ENCODE data around the gene SLC25A45. TPM values are rescaled to one million over a fixed set of nuclear protein-coding genes. Genes with fewer than 3 reads are reported as not detected.
A peak's percentile ranks its signal among the peaks of the same experiment; 100 is the strongest.
"Not testable (repeated sequence)": the region's sequence is repeated elsewhere in the genome, so short reads cannot be mapped to it uniquely, and the experiment has no call there.

SLC25A45 gene
- total RNA-seq, 2 experiments from 2014 or later = 40.0 to 40.8 TPM

DNA sequence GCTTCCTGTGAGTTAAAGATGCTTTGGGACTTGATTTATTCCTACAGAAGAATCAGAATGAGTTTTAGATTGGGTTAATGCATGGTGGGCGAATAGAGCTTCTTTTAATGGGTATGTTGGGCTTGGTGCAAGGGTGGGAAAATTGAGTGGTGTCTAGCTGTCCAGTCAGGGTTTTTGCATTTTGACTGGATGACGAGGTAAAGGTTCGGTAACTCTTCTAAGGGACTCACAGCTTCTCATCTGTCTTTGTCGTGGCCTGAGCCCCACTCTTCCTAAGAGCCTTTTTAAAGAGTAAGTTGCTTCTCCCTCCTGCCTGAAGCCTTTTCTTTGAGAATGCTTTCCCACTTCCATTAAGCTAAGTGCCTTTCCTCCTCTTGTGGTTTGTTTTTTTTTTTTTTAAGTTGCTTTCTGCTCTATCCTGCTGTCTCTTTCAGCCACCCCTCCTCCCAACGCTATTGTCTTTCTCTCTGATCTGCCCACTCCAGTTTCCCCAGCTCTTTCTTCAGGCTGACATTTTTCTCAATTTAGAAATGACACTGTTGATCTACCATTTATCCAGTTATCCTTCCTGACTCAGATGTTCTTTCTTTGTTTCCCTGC is 47.6 kb downstream of the SLC25A45 start:
- TF ChIP-seq CTCF (IDR thresholded peaks at IDR 0.05) = no peak
- Mint-ChIP-seq H3K4me3 (peak overlapping the region; percentile 92), H3K4me1 (ENCODE audit: low read depth) (peaks cover 44% of the 10 kb centered on the region), H3K36me3 (ENCODE audit: low read depth) (peaks cover 38% of the 10 kb centered on the region), H3K9me3 (no peaks in the 10 kb centered on the region), H3K27ac (peak overlapping the region; percentile 92), H3K27me3 (no peaks in the 10 kb centered on the region)
- ATAC-seq (ENCODE audit: poor library complexity) = no peak
- ChIA-PET POLR2A (interaction anchor here (0.9 to 3.5 kb wide), 7 partner anchors 14 to 1509 kb away, joined by 3 to 42 read pairs (median 5); partner anchors contain the start of genes CFL1, MALAT1 and RCE1), CTCF (interaction anchor here (0.9 to 6.9 kb wide), 5 partner anchors 8 to 109 kb away, joined by 3 to 55 read pairs (median 4); partner anchors contain the start of gene CDC42EP2)
- Histone ChIP-seq H3K27me3 (ENCODE audit: control insufficient read depth in 1 of 2, insufficient read depth in 2 of 2, low read length in 2 of 2) (no peaks in the 10 kb centered on the region), H3K36me3 (ENCODE audit: insufficient read depth, low read length) (peaks cover 9% of the 10 kb centered on the region), H3K4me1 (ENCODE audit: insufficient read depth, low read length) (peaks cover 26% of the 10 kb centered on the region), H3K4me3 (ENCODE audit: low read length) (peak overlapping the region; percentile 99), H3K9me3 (ENCODE audit: control insufficient read depth in 1 of 2, insufficient read depth in 1 of 2, low read length in 2 of 2) (no peaks in the 10 kb centered on the region), H3K27ac (ENCODE audit: low read depth in 1 of 2, low read length in 2 of 2) (no peak overlapping the region)
- intact Hi-C loops (cut with DNase I, micrococcal nuclease) = loop anchor here (5.0 kb wide), 2 partner anchors 72 to 107 kb away; partner anchors contain the start of gene POLA2 (in 2 of the 2)
- no peak for DNase-seq

DNA sequence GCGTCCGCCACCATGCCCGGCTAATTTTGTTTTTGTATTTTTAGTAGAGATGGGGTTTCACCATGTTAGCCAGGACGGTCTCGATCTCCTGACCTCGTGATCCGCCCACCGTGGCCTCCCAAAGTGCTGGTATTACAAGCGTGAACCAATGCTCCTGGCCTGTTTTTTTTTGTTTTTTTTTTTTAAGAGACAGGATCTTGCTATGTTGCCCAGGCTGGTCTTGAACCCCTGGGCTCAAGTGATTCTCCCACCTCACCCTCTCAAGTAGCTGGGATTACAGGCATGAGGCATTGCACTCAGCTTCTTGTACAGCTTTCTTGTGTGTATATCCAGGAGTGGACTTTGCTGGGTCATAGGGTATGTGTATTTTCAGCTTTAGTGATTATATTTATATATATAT is 49.9 kb downstream of the SLC25A45 start:
- not testable (repeated sequence) for H3K27ac Mint-ChIP-seq; H3K36me3 ChIP-seq (ENCODE audit: insufficient read depth, low read length); H3K9me3 ChIP-seq (ENCODE audit: control insufficient read depth in 1 of 2, insufficient read depth in 1 of 2, low read length in 2 of 2); H3K27ac ChIP-seq (ENCODE audit: low read depth in 1 of 2, low read length in 2 of 2); DNase-seq; H3K27me3 ChIP-seq (ENCODE audit: control insufficient read depth in 1 of 2, insufficient read depth in 2 of 2, low read length in 2 of 2); H3K9me3 Mint-ChIP-seq; ATAC-seq (ENCODE audit: poor library complexity); H3K4me3 ChIP-seq (ENCODE audit: low read length); H3K27me3 Mint-ChIP-seq
- Mint-ChIP-seq H3K36me3 (ENCODE audit: low read depth) (peaks cover 19% of the 10 kb centered on the region), H3K4me3 (peak overlapping the region; percentile 60), H3K4me1 (ENCODE audit: low read depth) (peaks cover 30% of the 10 kb centered on the region)
- CTCF ChIA-PET = interaction anchor here (0.5 to 6.9 kb wide), 5 partner anchors 18 to 577 kb away, joined by 3 to 55 read pairs (median 4); partner anchors contain the start of gene CDC42EP2
- intact Hi-C loops (cut with DNase I, micrococcal nuclease) = loop anchor here (2.0 to 5.0 kb wide), 3 partner anchors 18 to 105 kb away; partner anchors contain the start of genes POLA2 (in 2 of the 2) and CDC42EP2 (in 1 of the 2)
- POLR2A ChIA-PET = interaction anchor here (0.6 to 3.5 kb wide), 10 partner anchors 11 to 192 kb away, joined by 3 to 42 read pairs (median 5); partner anchors contain the start of genes CDC42EP2, MALAT1, POLA2 and SCYL1
- peaks cover 20% of the 10 kb centered on the region for H3K4me1 ChIP-seq (ENCODE audit: insufficient read depth, low read length)

DNA sequence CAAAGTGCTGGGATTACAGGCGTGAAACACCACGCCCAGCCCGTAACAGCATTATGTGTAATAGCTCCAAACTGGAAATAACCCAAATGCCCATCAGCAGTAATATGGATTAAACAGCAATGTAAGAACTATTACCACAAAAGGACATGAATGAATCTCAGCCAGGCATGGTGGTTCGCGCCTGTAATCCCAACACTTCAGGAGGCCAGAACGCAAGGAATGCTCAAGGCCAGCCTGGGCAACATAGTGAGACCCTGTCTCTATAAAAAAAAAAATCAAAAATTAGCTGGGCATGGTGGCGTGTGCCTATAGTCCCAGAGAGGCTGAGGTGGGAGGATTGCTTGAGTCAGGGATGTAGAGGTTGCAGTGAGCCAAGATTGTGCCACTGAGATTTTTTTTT is 51.9 kb downstream of the SLC25A45 start:
- no peaks in the 10 kb centered on the region for H3K9me3 ChIP-seq (ENCODE audit: control insufficient read depth in 1 of 2, insufficient read depth in 1 of 2, low read length in 2 of 2)
- no peak overlapping the region for H3K4me3 ChIP-seq (ENCODE audit: low read length)
- TF ChIP-seq CTCF (IDR thresholded peaks at IDR 0.05) = no peak
- Mint-ChIP-seq H3K36me3 (ENCODE audit: low read depth) (peaks cover 17% of the 10 kb centered on the region), H3K4me1 (ENCODE audit: low read depth) (peaks cover 27% of the 10 kb centered on the region), H3K9me3 (no peaks in the 10 kb centered on the region), H3K27me3 (no peaks in the 10 kb centered on the region), H3K27ac (no peak overlapping the region), H3K4me3 (peak overlapping the region; percentile 20)
- ChIA-PET CTCF (interaction anchor here (0.6 to 6.9 kb wide), 21 partner anchors 9 to 1561 kb away, joined by 3 to 55 read pairs (median 5); partner anchors contain the start of genes CDC42EP2, POLA2, TIGD3 and ZNHIT2), POLR2A (interaction anchor here (0.6 to 1.4 kb wide), 8 partner anchors 56 to 180 kb away, joined by 3 to 7 read pairs (median 4); partner anchors contain the start of gene POLA2)
- peaks cover 15% of the 10 kb centered on the region for H3K4me1 ChIP-seq (ENCODE audit: insufficient read depth, low read length)
- intact Hi-C loops (cut with DNase I, micrococcal nuclease) = loop anchor here (5.0 kb wide), 2 partner anchors 68 to 103 kb away; partner anchors contain the start of gene POLA2 (in 2 of the 2)
- no peak overlapping the region for H3K27ac ChIP-seq (ENCODE audit: low read depth in 1 of 2, low read length in 2 of 2)
- H3K27me3 ChIP-seq (ENCODE audit: control insufficient read depth in 1 of 2, insufficient read depth in 2 of 2, low read length in 2 of 2) = no peaks in the 10 kb centered on the region
- H3K36me3 ChIP-seq (ENCODE audit: insufficient read depth, low read length) = no peaks in the 10 kb centered on the region
- no peak for DNase-seq
- no peak for ATAC-seq (ENCODE audit: poor library complexity)

Measured in CD4-positive, alpha-beta T cell (primary cell).